Fibroblast of lung (primary cell): ENCODE data around the gene PCNT. TPM values are rescaled to one million over a fixed set of nuclear protein-coding genes. Genes with fewer than 3 reads are reported as not detected.
"Not testable (repeated sequence)": the region's sequence is repeated elsewhere in the genome, so short reads cannot be mapped to it uniquely, and the experiment has no call there.

ENCODE experiments used
- DNase-seq, 2 donors: peaks; one replicate each; pipeline versions ENCODE4 v3.0.0 to v3.0.0-alpha.2; 2010; ENCODE audit warnings: low read depth in 2 of 2
- H2AFZ ChIP-seq: 2 replicates; pipeline ENCODE4 v1.5.1; 2012; ENCODE audit warnings: low read length, control low read depth, inconsistent platforms
- H3K27ac ChIP-seq: 2 replicates; pipeline ENCODE4 v1.5.1; 2011; ENCODE audit warnings: low read length, control low read depth; ENCODE audit not compliant: insufficient read depth
- H3K27me3 ChIP-seq: 2 replicates; pipeline ENCODE4 v1.5.1; 2011; ENCODE audit warnings: mild to moderate bottlenecking, low read length; ENCODE audit not compliant: control insufficient read depth, insufficient read depth
- H3K36me3 ChIP-seq: 2 replicates; pipeline ENCODE4 v1.5.1; 2011; ENCODE audit warnings: low read length; ENCODE audit not compliant: control insufficient read depth, insufficient read depth
- H3K4me1 ChIP-seq: 2 replicates; pipeline ENCODE4 v1.5.1; 2011; ENCODE audit warnings: low read length; ENCODE audit not compliant: control insufficient read depth, insufficient read depth; ENCODE audit errors: extremely low read depth
- H3K4me2 ChIP-seq: 2 replicates; pipeline ENCODE4 v1.5.1; 2011; ENCODE audit warnings: low read length, control low read depth; ENCODE audit not compliant: insufficient read depth; ENCODE audit errors: extremely low read depth
- H3K4me3 ChIP-seq, 4 experiments: fragments of 200-600 bp in 1 of 4; sonication (generic) in 1 of 4; replicated peaks in 1 of 4; 2 replicates each; pipeline ENCODE4 v1.5.1; 2011 to 2016; ENCODE audit warnings: low read length in 4 of 4, low read depth in 3 of 4, mild to moderate bottlenecking in 3 of 4, control low read depth in 2 of 4, inconsistent platforms in 1 of 4, mixed read lengths in 1 of 4; ENCODE audit not compliant: insufficient read depth in 1 of 4; ENCODE audit errors: control extremely low read depth in 1 of 4
- H3K79me2 ChIP-seq: 2 replicates; pipeline ENCODE4 v1.5.1; 2012; ENCODE audit warnings: mild to moderate bottlenecking, low read length, inconsistent platforms; ENCODE audit not compliant: control insufficient read depth, insufficient read depth
- H3K9ac ChIP-seq: 2 replicates; pipeline ENCODE4 v1.5.1; 2011; ENCODE audit warnings: mild to moderate bottlenecking, low read length, control low read depth; ENCODE audit not compliant: insufficient read depth
- H3K9me3 ChIP-seq: 2 replicates; pipeline ENCODE4 v1.5.1; 2012; ENCODE audit warnings: low read depth, low read length; ENCODE audit not compliant: control insufficient read depth, insufficient read depth
- H4K20me1 ChIP-seq: 2 replicates; pipeline ENCODE4 v1.5.1; 2011; ENCODE audit warnings: low read length; ENCODE audit not compliant: control insufficient read depth, insufficient read depth; ENCODE audit errors: extremely low read depth
- EZH2 ChIP-seq: IDR thresholded peaks from 2 replicates; pipeline ENCODE4 v1.5.1; 2012; ENCODE audit warnings: low read length, control low read depth, mild to moderate bottlenecking; ENCODE audit errors: missing control alignments
- polyA plus RNA-seq, 2 donors: library from polyadenylated mRNA; depleted of rRNA in 1 of 2; stranded (reverse) in 1 of 2; unstranded in 1 of 2; fragments of >200 nt; gene quantifications; 2 replicates each; pipeline ENCODE4 v1.2.1, GENCODE V29; 2011 to 2012; ENCODE audit warnings: missing spikeins in 1 of 2
- total RNA-seq: library from RNA; depleted of rRNA; stranded (reverse); fragments of >200 nt; gene quantifications from 2 replicates; pipeline ENCODE4 v1.2.1, GENCODE V29; 2014
- TF ChIP-seq, protein P1 (sequence below), 2 donors: IDR thresholded peaks in 1 of 2; conservative IDR thresholded peaks in 1 of 2; 1 replicate in 1 of 2; 2 replicates in 1 of 2; pipeline ENCODE4 v1.5.1; 2011 to 2012; ENCODE audit warnings: low read length in 2 of 2, control low read depth in 1 of 2, inconsistent platforms in 1 of 2, low read depth in 1 of 2, mild to moderate bottlenecking in 1 of 2

Gene PCNT
- total and polyA plus RNA-seq, 2 donors (not counting 1 experiment from before 2014, with no cell fraction given) = 7.4 to 26.1 TPM

DNA sequence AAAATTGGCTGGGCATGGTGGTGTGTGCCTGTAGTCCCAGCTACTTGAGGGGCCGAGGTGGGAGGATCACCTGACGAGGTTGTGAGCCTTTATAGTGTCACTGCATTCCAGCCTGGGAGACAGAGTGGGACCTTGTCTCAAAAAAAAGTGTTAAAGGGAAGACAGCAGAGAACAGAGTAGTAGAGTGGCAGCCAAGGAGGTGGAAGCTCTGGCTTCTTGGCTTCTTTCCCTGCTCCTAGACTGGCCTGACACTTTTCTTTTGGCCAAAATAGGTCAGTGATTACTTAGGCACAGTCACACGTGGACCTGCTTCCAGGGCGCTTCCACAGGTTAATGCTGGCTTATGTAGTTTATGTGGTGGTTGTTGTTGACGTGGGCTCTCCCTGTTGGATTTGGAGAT is 138.0 kb downstream of the PCNT start:
- Histone ChIP-seq H3K27ac (no peak overlapping the region), H3K4me2 (no peak overlapping the region)
- no peak for TF ChIP-seq EZH2
- TF ChIP-seq, protein P1, sequence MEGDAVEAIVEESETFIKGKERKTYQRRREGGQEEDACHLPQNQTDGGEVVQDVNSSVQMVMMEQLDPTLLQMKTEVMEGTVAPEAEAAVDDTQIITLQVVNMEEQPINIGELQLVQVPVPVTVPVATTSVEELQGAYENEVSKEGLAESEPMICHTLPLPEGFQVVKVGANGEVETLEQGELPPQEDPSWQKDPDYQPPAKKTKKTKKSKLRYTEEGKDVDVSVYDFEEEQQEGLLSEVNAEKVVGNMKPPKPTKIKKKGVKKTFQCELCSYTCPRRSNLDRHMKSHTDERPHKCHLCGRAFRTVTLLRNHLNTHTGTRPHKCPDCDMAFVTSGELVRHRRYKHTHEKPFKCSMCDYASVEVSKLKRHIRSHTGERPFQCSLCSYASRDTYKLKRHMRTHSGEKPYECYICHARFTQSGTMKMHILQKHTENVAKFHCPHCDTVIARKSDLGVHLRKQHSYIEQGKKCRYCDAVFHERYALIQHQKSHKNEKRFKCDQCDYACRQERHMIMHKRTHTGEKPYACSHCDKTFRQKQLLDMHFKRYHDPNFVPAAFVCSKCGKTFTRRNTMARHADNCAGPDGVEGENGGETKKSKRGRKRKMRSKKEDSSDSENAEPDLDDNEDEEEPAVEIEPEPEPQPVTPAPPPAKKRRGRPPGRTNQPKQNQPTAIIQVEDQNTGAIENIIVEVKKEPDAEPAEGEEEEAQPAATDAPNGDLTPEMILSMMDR (conservative IDR thresholded peaks at IDR 0.05 in 1 of 2, IDR thresholded peaks at IDR 0.05 in 1 of 2; ENCODE audit: low read depth in 1 of 2, low read length in 2 of 2) = no peak

DNA sequence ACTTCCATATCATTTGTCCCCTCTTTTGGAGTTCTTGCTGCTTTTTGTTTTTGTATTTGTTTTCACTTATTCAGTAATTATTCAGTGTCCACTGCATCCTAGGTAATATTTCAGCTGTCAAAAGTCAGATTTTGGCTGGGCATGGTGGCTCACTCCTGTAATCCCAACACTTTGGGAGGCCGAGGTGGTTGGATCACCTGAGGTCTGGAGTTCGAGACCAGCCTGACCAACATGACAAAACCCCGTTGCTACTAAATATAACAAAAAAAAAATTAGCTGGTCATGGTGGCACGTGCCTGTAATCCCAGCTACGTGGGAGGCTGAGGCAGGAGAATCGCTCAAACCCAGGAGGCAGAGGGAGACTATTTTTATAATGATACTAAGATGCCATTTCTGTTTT is 141.2 kb downstream of the PCNT start:
- H3K4me1 ChIP-seq, H3K27me3 ChIP-seq, H3K36me3 ChIP-seq, H4K20me1 ChIP-seq, H3K27ac ChIP-seq, H3K4me2 ChIP-seq, H3K4me3 ChIP-seq, H3K9me3 ChIP-seq, DNase-seq, H3K9ac ChIP-seq, H2AFZ ChIP-seq: not testable (repeated sequence)
- H3K79me2 ChIP-seq = peaks cover 23% of the 10 kb centered on the region

More for the DNA sequence above, 138.0 kb downstream of the PCNT start:
- H3K4me1 ChIP-seq = no peaks in the 10 kb centered on the region
- no peaks in the 10 kb centered on the region for H4K20me1 ChIP-seq
- H2AFZ ChIP-seq = no peak overlapping the region
- no peak for DNase-seq
- H3K4me3 ChIP-seq = no peak overlapping the region
- H3K36me3 ChIP-seq = no peaks in the 10 kb centered on the region
- no peaks in the 10 kb centered on the region for H3K27me3 ChIP-seq
- no peaks in the 10 kb centered on the region for H3K9me3 ChIP-seq
- peaks cover 40% of the 10 kb centered on the region for H3K79me2 ChIP-seq
- no peak overlapping the region for H3K9ac ChIP-seq

DNA sequence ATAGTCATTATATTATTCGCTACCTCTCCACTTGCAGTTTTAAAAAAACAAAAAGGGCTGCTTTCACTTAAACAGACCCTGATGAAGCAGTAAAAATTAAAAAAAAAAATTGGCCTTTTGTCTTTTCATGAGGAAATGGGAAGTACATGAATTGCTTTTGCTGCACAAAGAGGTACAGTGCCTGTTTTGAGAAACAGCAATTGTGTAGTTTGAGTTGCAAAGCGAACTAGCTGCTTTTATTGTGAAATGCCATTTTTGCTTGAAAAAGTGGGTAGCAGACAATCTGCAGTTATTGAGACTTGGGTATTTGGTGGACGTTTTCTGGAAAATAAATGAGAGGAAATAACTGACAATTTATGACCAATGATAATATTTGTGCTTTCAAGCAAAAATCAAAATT is 141.7 kb downstream of the PCNT start:
- no peak for TF ChIP-seq EZH2
- H3K9ac ChIP-seq = no peak overlapping the region
- no peaks in the 10 kb centered on the region for H4K20me1 ChIP-seq
- no peaks in the 10 kb centered on the region for H3K4me1 ChIP-seq
- H3K4me2 ChIP-seq = no peak overlapping the region
- no peaks in the 10 kb centered on the region for H3K36me3 ChIP-seq
- no peak overlapping the region for H2AFZ ChIP-seq
- H3K79me2 ChIP-seq = peaks cover 18% of the 10 kb centered on the region
- H3K4me3 ChIP-seq = no peak overlapping the region
- no peak for DNase-seq
- no peaks in the 10 kb centered on the region for H3K27me3 ChIP-seq
- no peaks in the 10 kb centered on the region for H3K9me3 ChIP-seq
- H3K27ac ChIP-seq = no peak overlapping the region

DNA sequence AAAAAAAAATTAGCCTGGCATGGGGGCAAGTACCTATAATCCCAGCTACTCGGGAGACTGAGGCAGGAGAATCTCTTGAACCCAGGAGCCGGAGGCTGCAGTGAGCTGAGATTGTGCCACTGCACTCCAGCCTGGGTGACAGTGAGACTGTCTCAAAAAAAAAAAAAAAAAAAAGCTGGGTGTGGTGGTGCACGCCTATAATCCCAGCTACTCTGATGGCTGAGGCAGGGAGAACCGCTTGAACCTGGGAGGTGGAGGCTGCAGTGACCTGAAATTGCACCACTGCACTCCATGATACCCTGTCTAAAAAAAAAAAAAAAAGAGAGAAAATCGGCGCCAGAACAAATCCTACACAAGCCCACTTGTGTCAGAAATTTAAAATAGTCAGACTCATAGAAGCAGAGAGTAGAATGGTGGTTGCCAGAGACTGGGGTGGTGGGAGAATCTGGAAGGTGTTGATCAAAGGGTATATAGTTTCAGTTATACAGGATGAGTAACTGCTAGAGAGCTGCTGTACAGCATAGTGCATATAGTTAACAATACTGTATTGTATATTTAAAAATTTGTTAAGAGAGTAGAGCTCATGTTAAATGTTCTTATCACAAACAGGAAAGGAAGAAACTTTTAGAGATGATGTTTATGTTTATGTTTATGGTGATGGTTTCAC is 144.3 kb downstream of the PCNT start:
- H2AFZ ChIP-seq = no peak overlapping the region
- H3K36me3 ChIP-seq = no peaks in the 10 kb centered on the region
- no peak overlapping the region for H3K4me3 ChIP-seq
- H3K79me2 ChIP-seq = peaks cover 8% of the 10 kb centered on the region
- H3K27me3 ChIP-seq = no peaks in the 10 kb centered on the region
- H3K4me1 ChIP-seq = no peaks in the 10 kb centered on the region
- H3K27ac ChIP-seq = no peak overlapping the region
- H3K4me2 ChIP-seq = no peak overlapping the region
- H3K9ac ChIP-seq = no peak overlapping the region
- TF ChIP-seq, protein P1 (conservative IDR thresholded peaks at IDR 0.05 in 1 of 2, IDR thresholded peaks at IDR 0.05 in 1 of 2; ENCODE audit: low read depth in 1 of 2, low read length in 2 of 2) = no peak
- TF ChIP-seq EZH2 = no peak
- H4K20me1 ChIP-seq = no peaks in the 10 kb centered on the region
- no peak for DNase-seq
- no peaks in the 10 kb centered on the region for H3K9me3 ChIP-seq
